T-helper 2 cell (primary cell): Measurements from ENCODE around the gene SLC37A1.
"Not testable (repeated sequence)": the region's sequence is repeated elsewhere in the genome, so short reads cannot be mapped to it uniquely, and the experiment has no call there.

Experiments
- DNase-seq, 5 experiments: peaks; one replicate each; pipeline versions ENCODE4 v3.0.0 to v3.0.0-alpha.2; 2012 to 2022

The SLC37A1 gene

GRCh38 chr21:42621819-42622177 lies 108.1 kb downstream of the SLC37A1 start:
- DNase-seq, result no peak

- DNase-seq, result no peak
These were observed 108.6 kb downstream of the SLC37A1 start for GRCh38 chr21:42622284-42622683.

GRCh38 chr21:42623694-42624093 lies 110.0 kb downstream of the SLC37A1 start:
- no peak for DNase-seq

GRCh38 chr21:42624095-42624790 lies 110.6 kb downstream of the SLC37A1 start:
- DNase-seq, result no peak

- no peak for DNase-seq
These were observed 111.3 kb downstream of the SLC37A1 start for GRCh38 chr21:42624936-42625335.

GRCh38 chr21:42626171-42626570 lies 112.5 kb downstream of the SLC37A1 start:
- no peak for DNase-seq

- no peak for DNase-seq
These were observed 114.1 kb downstream of the SLC37A1 start for GRCh38 chr21:42627527-42628289.

GRCh38 chr21:42628466-42629061 lies 114.9 kb downstream of the SLC37A1 start:
- not testable (repeated sequence) for DNase-seq

GRCh38 chr21:42629933-42630589 lies 116.4 kb downstream of the SLC37A1 start:
- no peak for DNase-seq

- DNase-seq, result no peak
These were observed 117.0 kb downstream of the SLC37A1 start for GRCh38 chr21:42630626-42631025.
